IMR-90 (cell line): ENCODE measurements around the gene C10orf105. TPM values are rescaled to one million over a fixed set of nuclear protein-coding genes. Genes with fewer than 3 reads are reported as not detected.

Experiments
- ATAC-seq: fragments of 200-7000 bp; cut with Tn5 transposase; 2 replicates; pipeline ENCODE4 v1.9.1; 2020; ENCODE audit warnings: low read depth, mild to moderate bottlenecking, moderate library complexity
- BruUV-seq: library from RNA; stranded (reverse); fragments of 400-500 nt; replicated peaks from 2 replicates; lab custom pipeline; 2021; lab: Mats Ljungman, UMichigan
- CTCF ChIA-PET: fragments of 300-600 bp; formaldehyde crosslinking; extraction: SDS; loops from one replicate; lab custom pipeline; 2021; ENCODE audit warnings: antibody characterized with exemption; lab: Yijun Ruan, JAX
- POLR2A ChIA-PET: fragments of 300-600 bp; sonication (Branson Sonifier 250); formaldehyde crosslinking; loops from one replicate; lab custom pipeline; 2022; ENCODE audit warnings: antibody characterized with exemption; ENCODE audit not compliant: unreplicated experiment; lab: Charles Lee
- DNase-seq: peaks from one replicate; pipeline ENCODE4 v3.0.0; 2013
- H2AFZ ChIP-seq: replicated peaks from 2 replicates; pipeline ENCODE3; 2013; ENCODE audit warnings: low read length, mild to moderate bottlenecking; ENCODE audit not compliant: poor library complexity
- H2AK5ac ChIP-seq: 2 replicates; pipeline ENCODE4 v1.6.1; 2013; ENCODE audit warnings: low read depth, low read length, inconsistent platforms
- H2AK9ac ChIP-seq: replicated peaks from 2 replicates; pipeline ENCODE3; 2013; ENCODE audit warnings: mild to moderate bottlenecking, low read depth, low read length, moderate library complexity; ENCODE audit not compliant: poor library complexity
- H2BK120ac ChIP-seq: 2 replicates; pipeline ENCODE4 v1.6.1; 2013; ENCODE audit warnings: low read depth, low read length, inconsistent platforms
- H2BK15ac ChIP-seq: 3 replicates; pipeline ENCODE4 v1.6.1; 2013; ENCODE audit warnings: low read depth, low read length, inconsistent platforms
- H2BK20ac ChIP-seq: 2 replicates; pipeline ENCODE4 v1.6.1; 2013; ENCODE audit warnings: low read depth, mild to moderate bottlenecking, inconsistent platforms, low read length, moderate library complexity
- H2BK5ac ChIP-seq: 2 replicates; pipeline ENCODE4 v1.6.1; 2013; ENCODE audit warnings: mild to moderate bottlenecking, low read depth, low read length, inconsistent platforms; ENCODE audit not compliant: poor library complexity, severe bottlenecking
- H3K14ac ChIP-seq: replicated peaks from 2 replicates; pipeline ENCODE4 v1.6.1; 2013; ENCODE audit warnings: low read depth, low read length, inconsistent platforms
- H3K18ac ChIP-seq: 2 replicates; pipeline ENCODE4 v1.6.1; 2013; ENCODE audit warnings: low read depth, low read length, control low read depth
- H3K23ac ChIP-seq: 2 replicates; pipeline ENCODE4 v1.6.1; 2013; ENCODE audit warnings: low read depth, low read length, inconsistent platforms
- H3K27ac ChIP-seq: 2 replicates; pipeline ENCODE4 v1.5.1; 2013; ENCODE audit warnings: mild to moderate bottlenecking, control low read depth, low read length; ENCODE audit not compliant: insufficient read depth
- H3K27me3 ChIP-seq: 2 replicates; pipeline ENCODE4 v1.6.1; 2013; ENCODE audit warnings: low read length; ENCODE audit not compliant: control insufficient read depth, insufficient read depth
- H3K36me3 ChIP-seq: 2 replicates; pipeline ENCODE4 v1.6.1; 2013; ENCODE audit warnings: low read length, mixed read lengths; ENCODE audit not compliant: control insufficient read depth, insufficient read depth
- H3K4ac ChIP-seq: 2 replicates; pipeline ENCODE4 v1.6.1; 2013; ENCODE audit warnings: low read depth, low read length, inconsistent platforms
- H3K4me1 ChIP-seq: 2 replicates; pipeline ENCODE4 v1.6.1; 2013; ENCODE audit warnings: low read length, mixed read lengths; ENCODE audit not compliant: control insufficient read depth, insufficient read depth
- H3K4me2 ChIP-seq: 2 replicates; pipeline ENCODE4 v1.6.1; 2013; ENCODE audit warnings: low read depth, mild to moderate bottlenecking, control low read depth, low read length, moderate library complexity
- H3K4me3 ChIP-seq: 2 replicates; pipeline ENCODE4 v1.5.1; 2013; ENCODE audit warnings: low read depth, mild to moderate bottlenecking, control low read depth, low read length, moderate library complexity; ENCODE audit not compliant: insufficient read depth
- H3K56ac ChIP-seq: 2 replicates; pipeline ENCODE4 v1.6.1; 2013; ENCODE audit warnings: low read length, inconsistent platforms; ENCODE audit not compliant: insufficient read depth; ENCODE audit errors: extremely low read depth
- H3K79me1 ChIP-seq, 2 experiments: 2 replicates each; pipeline ENCODE4 v1.6.1; 2013; ENCODE audit warnings: low read length in 2 of 2, inconsistent platforms in 1 of 2, low read depth in 1 of 2
- H3K9ac ChIP-seq: 2 replicates; pipeline ENCODE4 v1.6.1; 2013; ENCODE audit warnings: low read depth, low read length, control low read depth
- H3K9me1 ChIP-seq: 2 replicates; pipeline ENCODE4 v1.6.1; 2013; ENCODE audit warnings: low read length, inconsistent platforms; ENCODE audit not compliant: insufficient read depth
- H3K9me3 ChIP-seq: 2 replicates; pipeline ENCODE4 v1.6.1; 2013; ENCODE audit warnings: low read length; ENCODE audit not compliant: control insufficient read depth, insufficient read depth
- H4K20me1 ChIP-seq: 2 replicates; pipeline ENCODE4 v1.6.1; 2013; ENCODE audit warnings: low read length, inconsistent platforms; ENCODE audit not compliant: insufficient read depth
- H4K5ac ChIP-seq: 2 replicates; pipeline ENCODE4 v1.6.1; 2013; ENCODE audit warnings: mild to moderate bottlenecking, low read depth, low read length, control low read depth
- H4K8ac ChIP-seq, 2 experiments: 2 replicates each; pipeline ENCODE4 v1.6.1; 2013; ENCODE audit warnings: low read depth in 2 of 2, low read length in 2 of 2, control low read depth in 1 of 2, inconsistent platforms in 1 of 2
- H4K91ac ChIP-seq: 2 replicates; pipeline ENCODE4 v1.6.1; 2013; ENCODE audit warnings: low read depth, low read length, inconsistent platforms; ENCODE audit not compliant: insufficient read depth
- ELK1 ChIP-seq: fragments of 150-350 bp; IDR thresholded peaks from 2 replicates; pipeline ENCODE4 v1.6.1; 2016; ENCODE audit warnings: low read depth, mild to moderate bottlenecking, low read length, moderate library complexity, borderline replicate concordance
- FOS ChIP-seq: fragments of 150-350 bp; IDR thresholded peaks from 2 replicates; pipeline ENCODE4 v1.6.1; 2016; ENCODE audit warnings: low read depth, low read length
- MAFK ChIP-seq: IDR thresholded peaks from 2 replicates; pipeline ENCODE4 v1.6.1; 2012; ENCODE audit warnings: low read depth, low read length, improper control_type of control experiment
- MXI1 ChIP-seq: IDR thresholded peaks from 2 replicates; pipeline ENCODE4 v1.6.1; 2012; ENCODE audit warnings: low read depth, mild to moderate bottlenecking, low read length, moderate library complexity, borderline replicate concordance
- NFE2L2 ChIP-seq: fragments of 150-350 bp; IDR thresholded peaks from 2 replicates; pipeline ENCODE4 v1.6.1; 2016; ENCODE audit warnings: low read depth, mild to moderate bottlenecking, low read length
- POLR2A ChIP-seq: IDR thresholded peaks from 2 replicates; pipeline ENCODE4 v1.6.1; 2012; ENCODE audit warnings: mild to moderate bottlenecking, low read depth, low read length
- RAD21 ChIP-seq: IDR thresholded peaks from 2 replicates; pipeline ENCODE4 v1.6.1; 2012; ENCODE audit warnings: low read length, improper control_type of control experiment
- RCOR1 ChIP-seq: IDR thresholded peaks from 2 replicates; pipeline ENCODE4 v1.6.1; 2012; ENCODE audit warnings: mild to moderate bottlenecking, low read length, improper control_type of control experiment; ENCODE audit not compliant: insufficient replicate concordance
- RFX5 ChIP-seq: IDR thresholded peaks from 2 replicates; pipeline ENCODE4 v1.8.0; 2012; ENCODE audit warnings: low read depth, mild to moderate bottlenecking, low read length, moderate library complexity
- SMC3 ChIP-seq: fragments of 150-350 bp; IDR thresholded peaks from 2 replicates; pipeline ENCODE4 v1.6.1; 2016; ENCODE audit warnings: low read depth, mild to moderate bottlenecking, antibody characterized with exemption, low read length, moderate library complexity
- WGBS, 2 experiments: methylation state at CpG; one replicate each; pipeline versions ENCODE4 v1.1.5 to v1.1.7; 2013; ENCODE audit warnings: missing lambda C conversion rate in 2 of 2; ENCODE audit not compliant: insufficient read length in 1 of 2; ENCODE audit errors: extremely low coverage in 2 of 2; 5-methylcytosine and 5-hydroxymethylcytosine counted together
- dilution Hi-C: fragments of 300-500 bp; cut with HindIII; formaldehyde crosslinking; loops from one replicate; pipeline ENCODE4 v1.14.3; 2018; ENCODE audit warnings: low sequenced_read_pairs; ENCODE audit not compliant: unreplicated experiment
- in situ Hi-C: fragments of 300-500 bp; cut with MboI; formaldehyde crosslinking; loops from 3 replicates; pipeline ENCODE4 v1.14.3; 2019; ENCODE audit warnings: low sequenced_read_pairs, inconsistent platforms, mixed read lengths
- intact Hi-C: fragments of 100-400 bp; cut with micrococcal nuclease; formaldehyde crosslinking; loops from 2 replicates; pipeline ENCODE4 v1.10.0; 2022
- polyA plus RNA-seq, 3 experiments: library from polyadenylated mRNA; depleted of rRNA; stranded (reverse); fragments of >200 nt; gene quantifications; 2 replicates each; pipeline ENCODE4 v1.2.3, GENCODE V29; 2012; ENCODE audit warnings: low replicate concordance in 1 of 3
- total RNA-seq: library from RNA; depleted of rRNA; stranded (reverse); fragments of >200 nt; gene quantifications from 2 replicates; pipeline ENCODE4 v1.2.3, GENCODE V29; 2012

C10orf105 gene
- total and polyA plus RNA-seq, 2 of the 4 experiments (the other 2 are of a cell fraction): under 0.01 TPM; not detected in 1

- DNase-seq (no peak), ATAC-seq (no peak)
- H2AFZ ChIP-seq: peak overlapping the region; percentile 24
- dilution Hi-C loops (no loop called here), in situ Hi-C loops (no loop called here), intact Hi-C loops (no loop called here)
- no peak overlapping the region for H4K8ac ChIP-seq
- peaks cover 8% of the 10 kb centered on the region; the same call in 1 of the 2 replicates for H3K36me3 ChIP-seq
- no peaks in the 10 kb centered on the region for H4K20me1 ChIP-seq
- no peak overlapping the region for H3K18ac ChIP-seq
- H3K56ac ChIP-seq: no peak overlapping the region
- no peak overlapping the region for H3K14ac ChIP-seq
- 94% methylated on average over 22 of the region's 26 CpGs; no CpG with 5 or more reads in 1 of the 2 experiments for WGBS, 2 experiments
- no peak overlapping the region for H3K27ac ChIP-seq
- H2BK120ac ChIP-seq: peak overlapping the region; percentile 7; the same call in 1 of the 2 replicates
- no peak overlapping the region for H2BK15ac ChIP-seq
- no peak overlapping the region for H4K5ac ChIP-seq
- TF ChIP-seq RFX5 (no peak), POLR2A (no peak), RCOR1 (no peak), FOS (no peak), RAD21 (no peak), MXI1 (no peak), ELK1 (no peak), NFE2L2 (no peak), SMC3 (no peak), MAFK (no peak)
- ChIA-PET CTCF (no interaction called here), POLR2A (no interaction called here)
- no peak overlapping the region for H2BK5ac ChIP-seq
- no peaks in the 10 kb centered on the region; the same call in 1 of the 2 replicates for H3K27me3 ChIP-seq
- H3K4me2 ChIP-seq: no peak overlapping the region
- peaks cover 22% of the 10 kb centered on the region for H3K9me1 ChIP-seq
- peak overlapping the region; percentile 48; the same call in 1 of the 2 replicates for H3K4ac ChIP-seq
- no peak overlapping the region for H3K23ac ChIP-seq
- no peak overlapping the region for H3K9ac ChIP-seq
- peak overlapping the region; percentile 27; the same call in 1 of the 2 replicates for H2AK5ac ChIP-seq
- no peaks in the 10 kb centered on the region for H3K9me3 ChIP-seq
- no peak overlapping the region for H2AK9ac ChIP-seq
- H2BK20ac ChIP-seq: peak overlapping the region; percentile 4
- H3K4me3 ChIP-seq: no peak overlapping the region
- no peaks in the 10 kb centered on the region; a peak in 1 of 4 replicates for H3K79me1 ChIP-seq
- peaks cover 33% of the 10 kb centered on the region for H3K4me1 ChIP-seq
- peak overlapping the region; percentile 13; the same call in 1 of the 2 replicates for H4K91ac ChIP-seq
- no TSS peak for BruUV-seq
These were observed 42.0 kb upstream of the C10orf105 start for GRCh38 chr10:71761541-71762113.
